ENCODE measurements around the gene KRTAP10-12. TPM values are rescaled to one million over a fixed set of nuclear protein-coding genes. Genes with fewer than 3 reads are reported as not detected.

KRTAP10-12 gene
- total RNA-seq, 4 donors from 2014 or later, result not detected

- intact Hi-C loops (cut with DNase I), result no loop called here
- WGBS, 2 donors, result 80 to 89% methylated on average over 16 of the region's 20 CpGs
- no peak for DNase-seq
- no peak overlapping the region for H3K4me3 ChIP-seq
- no peaks in the 10 kb centered on the region for H3K36me3 ChIP-seq
- H3K4me1 ChIP-seq, result no peaks in the 10 kb centered on the region
- peaks cover 0 to 49% (median 0%) of the 10 kb centered on the region in 4 donors for H3K27me3 ChIP-seq
- no peak overlapping the region for H3K27ac ChIP-seq
- TF ChIP-seq POLR2A (IDR thresholded peaks at IDR 0.05) (no peak), CTCF (IDR thresholded peaks at IDR 0.05) (no peak)
- peaks cover 0 to 3% (median 1%) of the 10 kb centered on the region in 3 donors for H3K9me3 ChIP-seq
These were observed 46.6 kb upstream of the KRTAP10-12 start for GRCh38 chr21:44650265-44650972.

- no peak for DNase-seq
- Histone ChIP-seq H3K36me3 (no peaks in the 10 kb centered on the region), H3K9me3 (no peaks in the 10 kb centered on the region), H3K27me3 (peaks cover 0 to 49% (median 0%) of the 10 kb centered on the region in 4 donors), H3K4me3 (no peak overlapping the region), H3K27ac (no peak overlapping the region), H3K4me1 (no peaks in the 10 kb centered on the region)
- 75 to 90% methylated on average over 9 of the region's 12 CpGs for WGBS, 2 donors
- TF ChIP-seq POLR2A (IDR thresholded peaks at IDR 0.05) (no peak), CTCF (IDR thresholded peaks at IDR 0.05) (no peak)
- intact Hi-C loops (cut with DNase I), result no loop called here
These were observed 45.8 kb upstream of the KRTAP10-12 start for GRCh38 chr21:44650973-44651675.

GRCh38 chr21:44653123-44653522 lies 43.8 kb upstream of the KRTAP10-12 start:
- TF ChIP-seq POLR2A (IDR thresholded peaks at IDR 0.05), result no peak
- TF ChIP-seq CTCF (IDR thresholded peaks at IDR 0.05), result no peak

GRCh38 chr21:44653656-44654575 lies 43.1 kb upstream of the KRTAP10-12 start:
- Histone ChIP-seq H3K36me3 (no peaks in the 10 kb centered on the region), H3K27me3 (peaks cover 0 to 43% (median 0%) of the 10 kb centered on the region in 4 donors), H3K4me1 (no peaks in the 10 kb centered on the region), H3K4me3 (no peak overlapping the region), H3K9me3 (peaks cover 0 to 8% (median 0%) of the 10 kb centered on the region in 3 donors), H3K27ac (peak overlapping the region in 1 of 4 donors; percentile 6)
- no peak for DNase-seq
- TF ChIP-seq CTCF (IDR thresholded peaks at IDR 0.05) (no peak), POLR2A (IDR thresholded peaks at IDR 0.05) (no peak)
- intact Hi-C loops (cut with DNase I), result no loop called here
- WGBS, 2 donors, result 74 to 85% methylated on average over 12 to 15 of the region's 17 CpGs

More at GRCh38 chr21:44653123-44653522, 43.8 kb upstream of the KRTAP10-12 start:
- H3K27ac ChIP-seq, result no peak overlapping the region
- DNase-seq, result no peak
- no peak overlapping the region for H3K4me3 ChIP-seq
- peaks cover 0 to 43% (median 0%) of the 10 kb centered on the region in 4 donors for H3K27me3 ChIP-seq
- H3K4me1 ChIP-seq, result no peaks in the 10 kb centered on the region
- peaks cover 0 to 8% (median 0%) of the 10 kb centered on the region in 3 donors for H3K9me3 ChIP-seq
- WGBS, 2 donors, result 70 to 79% methylated on average over 14 of the region's 14 CpGs
- H3K36me3 ChIP-seq, result no peaks in the 10 kb centered on the region
- intact Hi-C loops (cut with DNase I), result no loop called here

Data from esophagus squamous epithelium (tissue), 5 donors.